Natural killer cell treated with Interleukin-12 subunit alpha and Interleukin-12 subunit beta and Interleukin-15 and Interleukin-18, amount 100 ng/mL, for 72 hours (primary cell): ENCODE measurements around the gene ADARB2. TPM values are rescaled to one million over a fixed set of nuclear protein-coding genes. Genes with fewer than 3 reads are reported as not detected.

Source experiments
- ATAC-seq, 2 donors: fragments of 150-1000 bp; cut with Tn5 transposase in 1 of 2; sonication (Bioruptor Pico), chemical (Tn5 transposase) in 1 of 2; 2 replicates each; pipeline ENCODE4 v1.10.0; 2021
- DNase-seq: peaks from one replicate; pipeline ENCODE4 v3.0.0; 2022; ENCODE audit warnings: low spot score
- H3K27ac Mint-ChIP-seq, 2 donors: 1 replicate in 1 of 2; 2 replicates in 1 of 2; pipeline ENCODE4 v1.8.0; 2022; ENCODE audit warnings: mixed read lengths in 2 of 2, mild to moderate bottlenecking in 1 of 2, moderate library complexity in 1 of 2
- H3K27me3 Mint-ChIP-seq, 2 donors: 1 replicate in 1 of 2; 2 replicates in 1 of 2; pipeline ENCODE4 v1.8.0; 2022; ENCODE audit warnings: mixed read lengths in 2 of 2
- H3K36me3 Mint-ChIP-seq: one replicate; pipeline ENCODE4 v1.8.0; 2022; ENCODE audit warnings: mixed read lengths
- H3K4me1 Mint-ChIP-seq, 2 donors: 1 replicate in 1 of 2; 2 replicates in 1 of 2; pipeline ENCODE4 v1.8.0; 2022; ENCODE audit warnings: low read depth in 2 of 2, mixed read lengths in 2 of 2, mild to moderate bottlenecking in 1 of 2
- H3K4me3 Mint-ChIP-seq: one replicate; pipeline ENCODE4 v1.8.0; 2022; ENCODE audit warnings: mixed read lengths
- H3K9me3 Mint-ChIP-seq: 2 replicates; pipeline ENCODE4 v1.8.0; 2022; ENCODE audit warnings: mixed read lengths
- total RNA-seq, 2 donors: library from RNA; stranded (reverse); gene quantifications; one replicate each; pipeline ENCODE4 v1.2.3, GENCODE V29; 2022

Gene ADARB2
- total RNA-seq, 2 donors from 2014 or later, result not detected

GRCh38 chr10:1157615-1157933, 579.8 kb downstream of the ADARB2 start:
- Mint-ChIP-seq H3K4me3 (no peak overlapping the region), H3K4me1 (no peaks in the 10 kb centered on the region), H3K27ac (no peak overlapping the region), H3K27me3 (peaks cover 5 to 10% of the 10 kb centered on the region in 2 donors), H3K36me3 (no peaks in the 10 kb centered on the region), H3K9me3 (no peaks in the 10 kb centered on the region)
- DNase-seq (no peak), ATAC-seq (no peak)

GRCh38 chr10:1156921-1157614, 580.3 kb downstream of the ADARB2 start:
- no peaks in the 10 kb centered on the region for H3K36me3 Mint-ChIP-seq
- DNase-seq (no peak), ATAC-seq (no peak)
- no peak overlapping the region for H3K27ac Mint-ChIP-seq
- H3K4me3 Mint-ChIP-seq, result no peak overlapping the region
- no peaks in the 10 kb centered on the region for H3K4me1 Mint-ChIP-seq
- H3K27me3 Mint-ChIP-seq, result peaks cover 5 to 10% of the 10 kb centered on the region in 2 donors
- H3K9me3 Mint-ChIP-seq, result no peaks in the 10 kb centered on the region

DNA sequence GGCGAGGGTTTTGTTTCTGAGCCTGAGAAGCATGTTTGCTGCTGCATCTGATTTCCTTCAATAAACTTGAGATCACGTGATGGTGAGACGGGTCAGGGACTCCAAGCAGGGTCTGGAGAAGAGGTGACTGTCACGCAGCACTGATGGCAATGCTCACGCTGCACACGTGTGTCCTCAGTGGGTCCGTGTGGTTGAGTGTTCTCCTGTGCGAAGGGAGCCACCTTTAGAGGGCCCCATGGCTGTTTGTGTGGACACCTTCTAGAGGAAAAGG, 580.8 kb downstream of the ADARB2 start:
- H3K27ac Mint-ChIP-seq, result no peak overlapping the region
- DNase-seq (no peak), ATAC-seq (no peak)
- no peaks in the 10 kb centered on the region for H3K9me3 Mint-ChIP-seq
- no peak overlapping the region for H3K4me3 Mint-ChIP-seq
- H3K27me3 Mint-ChIP-seq, result peaks cover 5 to 10% of the 10 kb centered on the region in 2 donors
- H3K36me3 Mint-ChIP-seq, result no peaks in the 10 kb centered on the region
- H3K4me1 Mint-ChIP-seq, result no peaks in the 10 kb centered on the region

DNA sequence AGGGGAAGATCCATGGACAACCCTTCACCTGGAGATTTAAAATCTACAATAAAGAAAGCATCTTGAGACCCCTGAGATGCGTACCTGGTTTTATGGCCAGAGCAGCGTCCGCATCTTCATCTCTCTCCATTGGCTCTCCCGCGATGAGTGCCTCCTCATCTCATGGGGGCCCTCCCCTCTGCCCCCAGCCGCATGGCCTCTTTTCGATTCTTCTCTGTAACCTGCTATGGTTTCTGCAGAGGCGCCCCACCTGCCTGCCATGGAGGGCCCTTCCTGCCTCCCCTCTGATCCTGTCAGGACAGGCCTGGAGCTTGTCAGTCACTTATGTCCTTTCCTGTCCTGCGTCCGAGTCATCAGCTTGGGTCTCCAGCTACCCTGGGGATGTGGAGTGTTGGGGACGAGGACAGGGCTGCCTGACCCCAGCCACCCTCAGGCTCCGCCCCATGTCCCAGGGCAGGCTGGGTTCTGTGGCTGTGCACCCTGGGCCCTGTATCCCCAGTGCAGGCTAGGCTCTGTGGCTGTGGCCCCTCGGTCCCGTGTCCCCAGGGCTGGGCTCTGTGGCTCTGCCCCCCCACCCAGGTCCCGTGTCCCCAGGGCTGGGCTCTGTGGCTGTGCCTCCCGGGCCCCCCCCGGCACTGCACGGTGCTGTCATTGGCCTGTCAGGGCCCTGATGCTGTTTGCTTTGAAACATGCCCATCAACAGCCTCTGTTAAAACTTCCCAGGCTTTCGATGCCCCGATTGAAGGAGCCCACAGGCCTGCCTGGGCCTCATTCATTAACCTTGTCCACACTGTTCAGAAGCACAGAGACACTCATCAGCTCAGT, 581.3 kb downstream of the ADARB2 start:
- H3K27ac Mint-ChIP-seq, result no peak overlapping the region
- H3K36me3 Mint-ChIP-seq, result no peaks in the 10 kb centered on the region
- H3K4me1 Mint-ChIP-seq, result no peaks in the 10 kb centered on the region
- no peak for DNase-seq
- peaks cover 5 to 10% of the 10 kb centered on the region in 2 donors for H3K27me3 Mint-ChIP-seq
- no peak overlapping the region for H3K4me3 Mint-ChIP-seq
- H3K9me3 Mint-ChIP-seq, result no peaks in the 10 kb centered on the region
- ATAC-seq, result peak in 1 of 2 donors; percentile 41

DNA sequence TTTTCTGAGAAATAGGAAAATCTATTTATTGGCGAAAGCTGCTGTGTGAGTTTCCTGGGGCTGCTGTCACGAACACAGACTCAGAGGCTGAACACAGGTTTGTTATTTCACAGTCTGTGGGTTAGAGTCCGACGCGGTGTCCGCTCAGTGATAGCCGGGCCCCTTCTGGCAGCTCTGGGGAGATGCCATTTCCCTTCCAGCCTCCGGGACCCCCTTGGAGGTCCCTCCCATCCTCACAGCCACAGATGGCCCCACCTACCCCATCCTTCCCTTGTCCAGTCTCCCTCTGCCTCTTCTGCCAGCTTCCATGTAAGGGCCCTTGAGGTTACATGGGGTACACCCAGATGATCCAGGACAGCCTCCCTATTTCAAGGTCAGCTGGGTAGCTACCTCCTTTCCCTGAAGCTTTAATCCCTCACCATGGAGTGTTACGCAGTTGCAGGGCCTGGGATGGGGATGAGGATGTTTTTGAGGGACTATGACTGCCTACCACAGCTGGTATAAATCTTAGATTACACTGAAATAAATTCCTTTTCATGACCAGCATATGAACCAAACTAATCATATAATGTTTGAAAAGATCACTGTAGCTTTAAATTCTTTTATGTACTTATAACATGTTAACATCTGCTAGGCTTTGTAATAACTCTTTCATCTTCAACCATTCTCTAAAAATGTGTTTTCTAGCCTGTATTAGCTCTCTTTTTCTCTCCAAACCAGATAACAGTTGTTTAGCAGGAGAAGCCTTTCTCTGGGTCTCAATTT, 582.6 kb downstream of the ADARB2 start:
- Mint-ChIP-seq H3K9me3 (no peaks in the 10 kb centered on the region), H3K27ac (no peak overlapping the region), H3K4me3 (no peak overlapping the region)

DNA sequence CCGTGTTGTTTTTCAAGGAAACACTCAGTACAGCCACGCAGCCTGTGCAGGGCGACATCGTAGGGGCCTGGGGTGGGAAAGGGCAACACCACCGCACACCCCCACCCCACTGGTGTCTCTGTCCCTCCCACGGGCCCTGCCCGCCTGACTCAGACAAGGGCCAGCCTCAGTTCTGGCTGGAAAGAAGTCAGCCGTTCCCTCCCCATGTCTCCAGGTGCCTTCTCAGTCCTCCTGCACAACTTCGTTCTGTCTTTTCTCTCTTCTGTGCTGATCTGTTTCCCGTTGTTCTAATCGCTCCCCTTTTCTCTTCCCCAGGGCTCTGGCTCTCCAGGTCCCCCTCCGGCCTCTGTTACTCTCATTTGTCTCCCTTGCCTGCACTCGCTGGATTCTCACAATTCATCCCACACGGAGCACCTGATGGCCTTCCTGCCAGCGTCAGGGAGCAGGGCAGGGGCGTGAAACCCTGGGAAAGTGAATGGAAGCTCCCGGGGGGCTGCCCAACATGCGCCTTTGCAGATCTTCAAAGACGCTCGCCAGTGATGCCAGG, 583.4 kb downstream of the ADARB2 start:
- Mint-ChIP-seq H3K27me3 (peaks cover 5 to 10% of the 10 kb centered on the region in 2 donors), H3K9me3 (no peaks in the 10 kb centered on the region), H3K27ac (no peak overlapping the region), H3K4me3 (no peak overlapping the region), H3K4me1 (peaks cover 5 to 12% of the 10 kb centered on the region in 2 donors), H3K36me3 (no peaks in the 10 kb centered on the region)
- DNase-seq, result no peak
- ATAC-seq, result no peak

More for the DNA sequence above, 582.6 kb downstream of the ADARB2 start:
- Mint-ChIP-seq H3K36me3 (no peaks in the 10 kb centered on the region), H3K27me3 (peaks cover 5 to 10% of the 10 kb centered on the region in 2 donors), H3K4me1 (peaks cover 1 to 7% of the 10 kb centered on the region in 2 donors)
- ATAC-seq, result no peak
- no peak for DNase-seq

DNA sequence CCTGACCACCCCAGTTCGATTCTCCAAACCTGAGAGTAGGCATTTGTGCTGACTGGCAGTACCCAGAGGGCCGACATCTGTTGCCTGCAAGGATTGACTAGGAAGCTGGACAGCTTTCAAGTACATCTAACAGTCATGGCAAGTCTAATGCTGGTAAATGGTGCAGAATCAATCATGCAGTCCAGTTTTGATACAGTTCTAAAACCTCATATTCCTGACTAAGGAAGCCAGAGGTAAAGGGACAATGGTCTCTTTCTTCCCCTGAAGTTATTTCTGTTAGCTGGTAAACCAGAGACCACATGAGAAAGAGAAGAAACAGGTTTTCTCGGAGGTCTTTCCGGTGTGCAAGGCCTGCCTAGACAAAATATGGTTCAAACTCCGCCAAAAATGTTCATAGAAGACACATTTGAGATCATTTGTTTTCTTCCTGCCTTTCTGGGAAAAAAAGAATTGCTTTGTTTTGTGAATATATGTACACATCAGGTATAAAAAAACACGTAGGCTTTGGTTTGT, 584.0 kb downstream of the ADARB2 start:
- no peak for ATAC-seq
- Mint-ChIP-seq H3K4me1 (peaks cover 5 to 12% of the 10 kb centered on the region in 2 donors), H3K4me3 (no peak overlapping the region), H3K36me3 (no peaks in the 10 kb centered on the region), H3K27ac (no peak overlapping the region), H3K9me3 (no peaks in the 10 kb centered on the region), H3K27me3 (peaks cover 5 to 10% of the 10 kb centered on the region in 2 donors)
- DNase-seq, result no peak

- DNase-seq (no peak), ATAC-seq (no peak)
- Mint-ChIP-seq H3K27me3 (peaks cover 5 to 8% of the 10 kb centered on the region in 2 donors), H3K4me3 (no peak overlapping the region), H3K27ac (no peak overlapping the region), H3K9me3 (no peaks in the 10 kb centered on the region), H3K36me3 (no peaks in the 10 kb centered on the region), H3K4me1 (peaks cover 5 to 12% of the 10 kb centered on the region in 2 donors)
These were observed 584.7 kb downstream of the ADARB2 start for GRCh38 chr10:1152386-1153250.

- no peak for DNase-seq
- Mint-ChIP-seq H3K4me1 (peaks cover 5 to 12% of the 10 kb centered on the region in 2 donors), H3K27me3 (no peaks in the 10 kb centered on the region), H3K36me3 (peaks cover 10% of the 10 kb centered on the region), H3K4me3 (no peak overlapping the region), H3K27ac (no peak overlapping the region), H3K9me3 (no peaks in the 10 kb centered on the region)
- no peak for ATAC-seq
These were observed 586.0 kb downstream of the ADARB2 start for GRCh38 chr10:1151076-1152033.

- Mint-ChIP-seq H3K9me3 (peaks cover 4% of the 10 kb centered on the region), H3K27me3 (peaks cover 0 to 3% of the 10 kb centered on the region in 2 donors), H3K27ac (no peak overlapping the region), H3K4me3 (no peak overlapping the region), H3K36me3 (peaks cover 16% of the 10 kb centered on the region), H3K4me1 (peaks cover 5 to 12% of the 10 kb centered on the region in 2 donors)
- ATAC-seq (peak; percentile 13 to 22), DNase-seq (no peak)
These were observed 586.7 kb downstream of the ADARB2 start for GRCh38 chr10:1150638-1150955.

DNA sequence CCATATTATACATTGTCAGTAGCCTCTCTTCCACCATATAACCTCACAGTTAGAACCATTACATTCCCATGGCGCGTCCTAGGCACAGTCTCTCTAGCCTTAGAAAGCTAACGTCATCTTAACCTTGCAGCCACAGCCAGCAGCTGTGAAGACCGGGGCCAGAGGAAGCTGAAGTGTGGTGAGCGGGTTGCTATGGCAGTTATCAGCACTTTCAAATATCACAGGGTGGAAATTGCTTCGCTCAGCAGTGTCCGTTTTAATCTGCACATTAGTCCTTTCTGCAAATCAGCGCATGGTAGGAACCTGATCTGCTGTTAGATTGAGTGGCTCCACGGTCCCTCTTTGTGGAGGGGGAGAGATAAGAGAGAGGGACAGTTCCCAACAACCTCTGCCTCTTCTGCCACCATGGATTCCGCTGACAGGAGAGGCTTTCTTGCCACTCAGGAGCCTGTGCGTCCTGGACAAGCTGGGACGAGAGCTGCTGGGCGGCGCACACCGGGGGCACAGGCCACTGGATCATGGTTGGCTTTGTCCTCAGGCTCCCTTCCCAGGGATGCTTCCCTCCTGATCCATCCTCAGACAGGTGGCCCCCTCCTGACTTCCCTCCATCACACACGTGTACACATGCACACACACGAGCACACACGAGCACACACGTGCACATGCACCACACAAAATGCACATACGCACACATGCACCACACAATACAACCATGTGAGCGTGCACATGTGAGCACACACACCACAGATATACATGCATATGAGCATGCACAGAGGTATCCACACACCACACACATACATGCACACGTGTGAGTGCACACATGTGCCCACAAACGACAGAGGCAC, 587.3 kb downstream of the ADARB2 start:
- H3K27ac Mint-ChIP-seq, result no peak overlapping the region
- H3K9me3 Mint-ChIP-seq, result peaks cover 4% of the 10 kb centered on the region
- H3K4me3 Mint-ChIP-seq, result peak overlapping the region; percentile 8
- peaks cover 5 to 12% of the 10 kb centered on the region in 2 donors for H3K4me1 Mint-ChIP-seq
- H3K36me3 Mint-ChIP-seq, result peaks cover 16% of the 10 kb centered on the region
- peaks cover 0 to 3% of the 10 kb centered on the region in 2 donors for H3K27me3 Mint-ChIP-seq
- DNase-seq, result no peak
- ATAC-seq, result peak; percentile 37 to 69
